Measurements from ENCODE around the gene AGRP. TPM values are rescaled to one million over a fixed set of nuclear protein-coding genes. Genes with fewer than 3 reads are reported as not detected.

The AGRP gene
- total RNA-seq, 1 experiment from 2014 or later: not detected

DNA sequence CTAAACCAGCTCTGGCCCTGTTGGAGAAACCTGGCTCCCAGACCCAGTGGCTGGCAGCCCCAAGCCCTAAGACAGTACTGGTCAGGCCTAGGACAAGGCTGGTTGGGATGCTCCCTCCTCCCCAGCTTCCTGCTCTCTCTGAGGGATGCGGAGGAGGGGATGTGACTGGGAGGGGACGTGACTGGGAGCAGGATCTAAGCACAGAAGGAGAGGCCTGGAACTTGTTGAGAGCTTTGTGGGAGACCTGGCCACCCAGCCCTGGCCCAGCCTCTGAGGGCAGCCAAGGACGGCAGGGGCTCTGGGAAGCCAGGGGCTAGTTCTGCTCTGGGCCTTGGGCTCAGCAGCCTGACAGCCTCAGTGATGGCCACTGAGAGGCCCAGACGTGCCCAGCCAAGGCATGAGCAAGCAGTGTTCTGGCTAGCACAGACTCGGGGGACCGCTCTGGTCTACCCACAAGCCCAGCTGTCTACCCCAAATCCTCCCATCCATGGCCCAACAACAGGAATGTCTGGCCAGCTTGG lies 25.2 kb downstream of the AGRP start:
- Histone ChIP-seq H3K79me1 (ENCODE audit: insufficient read depth, low read depth, low read length, poor library complexity, severe bottlenecking) (no peaks in the 10 kb centered on the region), H3K79me2 (ENCODE audit: insufficient read depth, low read length) (no peaks in the 10 kb centered on the region), H2AK5ac (ENCODE audit: insufficient read length, low read length) (no peak overlapping the region), H2BK12ac (ENCODE audit: insufficient read length, low read depth, low read length) (no peak overlapping the region), H2BK120ac (ENCODE audit: low read depth, low read length, poor library complexity, severe bottlenecking) (no peak overlapping the region), H2BK15ac (ENCODE audit: low read depth, low read length) (no peak overlapping the region), H4K91ac (ENCODE audit: insufficient read length, low read depth, low read length) (no peak overlapping the region), H3K18ac (ENCODE audit: insufficient read length, low read depth, low read length) (no peak overlapping the region), H2AFZ (ENCODE audit: low read length) (no peak overlapping the region), H3K56ac (ENCODE audit: insufficient read length, low read depth, low read length) (no peak overlapping the region), H2BK5ac (ENCODE audit: insufficient read length, low read length) (no peak overlapping the region), H3K23me2 (ENCODE audit: insufficient read length, low read depth, low read length, poor library complexity, severe bottlenecking) (no peaks in the 10 kb centered on the region), H3K4me1 (ENCODE audit: insufficient read depth, low read length) (no peaks in the 10 kb centered on the region), H3K23ac (ENCODE audit: insufficient read length, low read depth, low read length) (no peak overlapping the region), H3K4me2 (ENCODE audit: insufficient read depth, insufficient read length, low read length) (no peak overlapping the region), H4K8ac (replicated peaks; ENCODE audit: insufficient read length, low read depth, low read length) (no peak overlapping the region), H4K20me1 (ENCODE audit: control insufficient read depth, insufficient read depth, insufficient read length) (no peaks in the 10 kb centered on the region), H3K9me3 (ENCODE audit: control insufficient read depth, low read depth, low read length) (no peaks in the 10 kb centered on the region), H3T11ph (ENCODE audit: low read length) (no peak overlapping the region), H3K27ac (ENCODE audit: insufficient read length, low read depth, low read length) (no peak overlapping the region), H3K9ac (ENCODE audit: extremely low read depth, insufficient read length, low read length) (no peak overlapping the region), H4K5ac (ENCODE audit: insufficient read length, low read depth, low read length) (no peak overlapping the region), H3K4ac (ENCODE audit: low read depth, low read length) (no peak overlapping the region), H2BK20ac (ENCODE audit: low read depth, low read length, poor library complexity, severe bottlenecking) (no peak overlapping the region), H3K27me3 (ENCODE audit: insufficient read depth, low read length) (no peaks in the 10 kb centered on the region), H3K14ac (ENCODE audit: insufficient read depth, low read length) (no peak overlapping the region; the same call in 1 of the 2 replicates)
- no CpG with 5 or more reads among the region's 6 CpGs for WGBS (ENCODE audit: extremely low coverage, insufficient read length, low lambda C conversion rate)
- Mint-ChIP-seq H3K36me3 (ENCODE audit: insufficient read depth in 1 of 3, low read depth in 3 of 3) (peaks cover 0 to 2% (median 1%) of the 10 kb centered on the region in 3 experiments; a peak in 3 of 7 replicates), H3K4me3 (no peak overlapping the region), H3K27ac (peak overlapping the region in 1 of 3 experiments; percentile 27; a peak in 1 of 7 replicates), H3K9me3 (no peaks in the 10 kb centered on the region), H3K4me1 (peaks cover 7 to 10% of the 10 kb centered on the region in 2 experiments), H3K27me3 (ENCODE audit: low read depth) (no peaks in the 10 kb centered on the region)
- TF ChIP-seq, protein P1, sequence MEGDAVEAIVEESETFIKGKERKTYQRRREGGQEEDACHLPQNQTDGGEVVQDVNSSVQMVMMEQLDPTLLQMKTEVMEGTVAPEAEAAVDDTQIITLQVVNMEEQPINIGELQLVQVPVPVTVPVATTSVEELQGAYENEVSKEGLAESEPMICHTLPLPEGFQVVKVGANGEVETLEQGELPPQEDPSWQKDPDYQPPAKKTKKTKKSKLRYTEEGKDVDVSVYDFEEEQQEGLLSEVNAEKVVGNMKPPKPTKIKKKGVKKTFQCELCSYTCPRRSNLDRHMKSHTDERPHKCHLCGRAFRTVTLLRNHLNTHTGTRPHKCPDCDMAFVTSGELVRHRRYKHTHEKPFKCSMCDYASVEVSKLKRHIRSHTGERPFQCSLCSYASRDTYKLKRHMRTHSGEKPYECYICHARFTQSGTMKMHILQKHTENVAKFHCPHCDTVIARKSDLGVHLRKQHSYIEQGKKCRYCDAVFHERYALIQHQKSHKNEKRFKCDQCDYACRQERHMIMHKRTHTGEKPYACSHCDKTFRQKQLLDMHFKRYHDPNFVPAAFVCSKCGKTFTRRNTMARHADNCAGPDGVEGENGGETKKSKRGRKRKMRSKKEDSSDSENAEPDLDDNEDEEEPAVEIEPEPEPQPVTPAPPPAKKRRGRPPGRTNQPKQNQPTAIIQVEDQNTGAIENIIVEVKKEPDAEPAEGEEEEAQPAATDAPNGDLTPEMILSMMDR (conservative IDR thresholded peaks at IDR 0.05): no peak
- no peak for DNase-seq
